ENCODE data around the gene FAM107B. TPM values are rescaled to one million over a fixed set of nuclear protein-coding genes. Genes with fewer than 3 reads are reported as not detected.

FAM107B gene
- total and polyA plus RNA-seq, 2 of the 8 experiments (the other 6 are each of a cell fraction or from before 2014, with no cell fraction given): 7.5 to 28.1 TPM

GRCh38 chr10:14581553-14582321 is 193.0 kb downstream of the FAM107B start:
- WGBS, 2 experiments (ENCODE audit: extremely low coverage in 1 of 2, insufficient coverage in 1 of 2, insufficient read length in 1 of 2, insufficient replicate concordance in 2 of 2, low coverage in 1 of 2, low lambda C conversion rate in 2 of 2, missing lambda C conversion rate in 1 of 2): 91% methylated on average over 7 of the region's 7 CpGs; no CpG with 5 or more reads in 1 of the 2 experiments
- TF ChIP-seq ATF3 (IDR thresholded peaks at IDR 0.05; ENCODE audit: insufficient read depth, low read depth, low read length): no peak
- no peak for TF ChIP-seq PHF8 (conservative IDR thresholded peaks at IDR 0.05; ENCODE audit: low read depth, low read length)

More at GRCh38 chr10:14581553-14582321, 193.0 kb downstream of the FAM107B start:
- Histone ChIP-seq H3K4me2 (ENCODE audit: insufficient read depth in 1 of 2, low read depth in 2 of 2, low read length in 2 of 2) (no peak overlapping the region), H4K8ac (ENCODE audit: extremely low read depth, insufficient read depth, low read length) (no peak overlapping the region), H2BK12ac (ENCODE audit: low read depth, low read length) (no peak overlapping the region), H2AK5ac (ENCODE audit: low read depth, low read length) (no peak overlapping the region), H3K23ac (ENCODE audit: insufficient read length) (no peak overlapping the region), H3K79me1 (ENCODE audit: low read depth, low read length) (peaks cover 4% of the 10 kb centered on the region), H3K79me2 (ENCODE audit: control insufficient read depth in 1 of 2, insufficient read depth in 2 of 2, low read length in 2 of 2) (peaks cover 0 to 22% of the 10 kb centered on the region in 2 experiments; a peak in 3 of 4 replicates), H3K18ac (ENCODE audit: extremely low read depth, low read length) (0 out of 2 replicates have a peak overlapping the region, but pooled peaks have one; percentile 20), H2BK20ac (ENCODE audit: low read length) (no peak overlapping the region), H3K36me3 (ENCODE audit: control insufficient read depth in 2 of 4, insufficient read depth in 4 of 4, low read length in 3 of 4) (no peaks in the 10 kb centered on the region), H3K14ac (ENCODE audit: insufficient read length) (no peak overlapping the region), H4K5ac (ENCODE audit: insufficient read length, low read depth, low read length) (no peak overlapping the region), H3K56ac (replicated peaks; ENCODE audit: insufficient read length, low read depth, low read length) (no peak overlapping the region), H4K91ac (replicated peaks; ENCODE audit: insufficient read length, low read length) (no peak overlapping the region), H3K23me2 (ENCODE audit: low read depth, low read length) (no peaks in the 10 kb centered on the region; the same call in 1 of the 2 replicates), H2AFZ (ENCODE audit: low read length) (no peak overlapping the region), H3K9me3 (ENCODE audit: insufficient read depth in 2 of 2, low read depth in 1 of 2, low read length in 1 of 2) (no peaks in the 10 kb centered on the region), H2BK5ac (ENCODE audit: low read depth, low read length) (no peak overlapping the region), H3K4me3 (ENCODE audit: extremely low read depth in 1 of 4, insufficient read depth in 2 of 4, low read depth in 3 of 4, low read length in 4 of 4) (no peak overlapping the region), H3K4me1 (replicated peaks in 1 of 4; ENCODE audit: control insufficient read depth in 3 of 4, insufficient read depth in 4 of 4, low read length in 3 of 4) (peaks cover 2 to 17% (median 10%) of the 10 kb centered on the region in 4 experiments; a peak in 6 of 7 replicates), H3K27me3 (replicated peaks in 1 of 4; ENCODE audit: control insufficient read depth in 3 of 4, extremely low read depth in 1 of 4, insufficient read depth in 3 of 4, low read length in 3 of 4) (no peaks in the 10 kb centered on the region), H3K4ac (replicated peaks; ENCODE audit: insufficient read length, low read depth, low read length) (no peak overlapping the region), H2BK120ac (replicated peaks; ENCODE audit: low read depth, low read length) (no peak overlapping the region), H4K20me1 (replicated peaks in 1 of 2; ENCODE audit: control insufficient read depth in 1 of 2, insufficient read depth in 2 of 2, low read length in 2 of 2) (no peaks in the 10 kb centered on the region), H3K9ac (replicated peaks in 1 of 4; ENCODE audit: extremely low read depth in 1 of 4, low read depth in 3 of 4, low read length in 3 of 4) (no peak overlapping the region), H2BK15ac (ENCODE audit: low read length) (no peak overlapping the region), H3K27ac (ENCODE audit: low read depth, low read length) (no peak overlapping the region)
- FAIRE-seq (no peak), DNase-seq (ENCODE audit: low read depth in 1 of 2, low spot score in 2 of 2) (no peak)
- CTCF ChIA-PET (ENCODE audit: partially characterized antibody): interaction anchor here (0.6 kb wide), 2 partner anchors 23 to 1431 kb away, joined by 3 read pairs; no protein-coding TSS in a partner anchor
- POLR2A ChIA-PET (ENCODE audit: partially characterized antibody): interaction anchor here (0.7 kb wide), 1 partner anchor 13 kb away, joined by 3 read pairs; no protein-coding TSS in a partner anchor

Measured in H1 (cell line).